ENCODE results near the gene CSK.

DNA sequence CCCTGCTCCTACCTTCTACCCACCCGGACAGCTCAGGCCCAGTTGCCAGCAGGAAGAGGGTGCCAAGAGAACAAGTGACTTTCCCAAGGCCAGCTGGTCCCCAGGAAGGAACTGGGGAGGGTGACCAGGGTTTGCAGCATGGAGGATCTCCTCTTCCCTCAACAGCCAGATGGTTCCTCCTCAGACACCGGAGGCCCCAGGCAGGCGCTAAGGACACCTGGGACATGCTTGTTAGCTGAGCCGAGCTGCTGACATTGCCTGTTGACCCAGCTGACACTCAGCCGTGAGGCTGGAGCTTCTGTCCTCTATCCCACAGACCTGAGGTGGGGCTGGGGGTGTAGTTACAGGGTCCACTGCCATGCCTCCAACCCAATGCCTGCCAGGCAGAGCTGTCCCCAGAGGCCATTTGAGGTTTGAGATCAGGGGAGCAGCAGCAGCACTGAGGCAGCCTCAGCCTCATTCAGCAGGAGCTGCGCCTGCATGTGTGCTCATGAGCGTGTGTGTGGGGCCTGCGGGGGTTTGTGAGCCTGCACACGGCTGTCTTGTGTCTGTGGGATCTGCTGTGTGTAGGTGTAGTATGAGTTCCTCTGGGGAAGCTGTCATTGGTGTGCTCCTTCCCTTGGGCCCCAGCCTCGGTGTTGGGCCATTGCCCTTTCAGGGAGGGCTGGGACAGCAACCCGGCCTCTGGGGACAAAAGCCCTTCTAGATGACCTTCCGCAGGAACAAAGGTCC is 51.7 kb downstream of the CSK start:
- TF ChIP-seq CTCF (IDR thresholded peaks at IDR 0.05) (no peak), ZFX (IDR thresholded peaks at IDR 0.05; ENCODE audit: borderline replicate concordance) (no peak)

Measured in 22Rv1 (cell line).